ENCODE data around the gene GABRR1.

GRCh38 chr6:89197141-89197540 lies 20.0 kb downstream of the GABRR1 start:
- TF ChIP-seq CTCF (IDR thresholded peaks at IDR 0.05; ENCODE audit: borderline replicate concordance, extremely low read depth, low read length, poor library complexity, severe bottlenecking) (no peak), EZH2 (IDR thresholded peaks at IDR 0.05; ENCODE audit: borderline replicate concordance, low read depth, low read length, severe bottlenecking) (no peak)

All from DND-41 (cell line).